Measurements from ENCODE around the gene FBLN2.
"Not testable (repeated sequence)": the region's sequence is repeated elsewhere in the genome, so short reads cannot be mapped to it uniquely, and the experiment has no call there.

FBLN2 gene

GRCh38 chr3:13514639-13515435 is 34.1 kb upstream of the FBLN2 start:
- DNase-seq, result no peak

- DNase-seq, result no peak
These were observed 32.9 kb upstream of the FBLN2 start for GRCh38 chr3:13515786-13516759.

- DNase-seq, result no peak
These were observed 32.2 kb upstream of the FBLN2 start for GRCh38 chr3:13516760-13517135.

DNA sequence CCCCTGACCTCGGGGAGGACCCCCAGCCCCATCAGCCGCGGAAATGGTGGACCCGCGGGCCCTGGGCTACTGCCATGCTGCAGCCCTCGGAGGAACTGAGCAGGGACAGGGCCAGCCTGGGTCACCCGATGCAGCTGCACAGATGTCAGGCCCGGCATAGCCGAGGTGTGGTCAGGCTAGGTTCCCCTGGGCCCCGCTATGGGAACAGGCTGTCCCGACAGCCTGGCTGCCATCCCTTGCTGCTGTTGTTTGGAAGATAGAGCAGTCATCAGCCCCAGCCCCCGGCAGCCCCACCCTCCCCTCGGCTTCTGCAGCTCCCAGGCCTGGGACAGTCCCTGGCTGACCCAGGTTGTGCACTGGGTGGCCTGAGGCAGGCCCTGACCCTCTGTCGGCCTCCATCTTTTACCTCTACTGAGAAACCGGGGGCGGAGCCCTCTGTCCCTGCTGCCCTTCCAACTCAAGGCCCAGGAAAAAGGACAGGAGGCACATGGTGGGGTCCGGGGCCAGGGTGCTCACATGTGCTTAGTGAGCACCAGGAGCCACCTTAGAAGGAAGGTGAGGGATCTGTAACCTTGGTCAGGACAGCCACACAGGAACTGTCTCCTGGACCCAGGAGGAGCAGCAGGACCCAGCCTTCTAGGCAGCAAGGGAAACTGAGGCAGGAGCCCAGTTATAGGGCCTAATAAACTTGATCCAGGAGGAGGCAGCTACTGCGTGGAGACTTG is 31.5 kb upstream of the FBLN2 start:
- DNase-seq, result no peak

- DNase-seq, result no peak
These were observed 30.4 kb upstream of the FBLN2 start for GRCh38 chr3:13518516-13518953.

GRCh38 chr3:13519006-13519791 is 29.7 kb upstream of the FBLN2 start:
- no peak for DNase-seq

GRCh38 chr3:13520326-13520880 is 28.5 kb upstream of the FBLN2 start:
- DNase-seq, result no peak

GRCh38 chr3:13521309-13521708 is 27.6 kb upstream of the FBLN2 start:
- DNase-seq, result no peak

- not testable (repeated sequence) for DNase-seq
These were observed 27.2 kb upstream of the FBLN2 start for GRCh38 chr3:13521749-13522148.

DNA sequence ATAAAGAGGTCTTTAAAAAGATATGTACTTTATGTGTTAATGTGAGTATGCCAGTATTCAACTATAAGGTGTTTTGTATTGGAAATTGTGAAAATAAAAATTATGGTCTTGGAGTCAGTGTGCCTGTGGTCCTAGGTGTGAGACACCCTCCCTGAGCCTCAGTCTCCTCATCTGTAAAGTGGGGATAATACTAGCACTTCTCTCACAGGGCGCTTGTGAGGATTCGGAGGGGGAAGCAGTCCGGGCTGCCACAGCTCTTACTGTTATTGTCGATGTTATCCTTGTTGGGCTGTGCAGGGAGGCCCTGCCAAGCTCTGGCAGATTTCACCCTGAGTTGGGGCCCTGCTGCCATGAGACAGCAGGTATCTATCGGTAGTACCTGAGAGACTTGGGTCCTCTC is 26.7 kb upstream of the FBLN2 start:
- no peak for DNase-seq

GRCh38 chr3:13524979-13525669 is 23.8 kb upstream of the FBLN2 start:
- no peak for DNase-seq

DNA sequence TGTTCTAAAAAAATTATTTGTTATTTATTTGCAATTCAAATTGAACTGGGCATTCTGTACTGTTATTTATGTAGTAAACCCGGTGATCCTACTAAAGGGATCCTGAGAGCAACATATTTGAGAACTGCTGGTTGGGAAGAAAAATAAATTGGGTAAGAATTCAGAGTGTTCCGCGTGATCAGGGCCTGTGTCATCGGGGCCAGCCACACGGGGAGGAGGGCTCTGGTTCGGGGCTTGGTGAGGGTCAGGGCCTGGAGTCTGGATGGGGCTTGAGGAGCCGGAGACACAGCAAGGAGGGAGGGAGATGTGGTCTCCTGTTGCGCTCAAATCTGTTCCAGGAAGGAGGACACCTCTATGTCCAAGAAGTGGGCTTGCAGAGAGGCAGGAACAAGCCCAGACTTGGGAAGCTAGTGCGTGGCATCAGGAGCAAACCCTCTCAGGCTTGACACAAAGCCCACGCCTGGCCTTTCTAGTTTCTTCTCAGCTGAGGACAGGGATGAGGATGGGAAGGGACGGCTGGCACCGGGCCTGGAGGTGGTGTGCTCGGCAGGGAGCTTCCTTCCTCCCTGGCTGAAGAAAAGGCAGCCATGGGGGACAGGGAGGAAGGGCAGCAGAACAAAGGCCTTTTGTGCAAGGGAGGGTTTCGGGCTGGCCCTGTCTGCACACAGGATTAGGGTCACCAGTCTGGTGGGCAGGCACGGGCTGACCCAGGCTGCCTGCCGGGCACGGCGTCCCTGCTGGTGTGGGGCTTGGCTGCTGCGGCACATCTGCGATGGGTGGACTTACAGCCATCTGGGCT is 22.9 kb upstream of the FBLN2 start:
- DNase-seq, result no peak

DNA sequence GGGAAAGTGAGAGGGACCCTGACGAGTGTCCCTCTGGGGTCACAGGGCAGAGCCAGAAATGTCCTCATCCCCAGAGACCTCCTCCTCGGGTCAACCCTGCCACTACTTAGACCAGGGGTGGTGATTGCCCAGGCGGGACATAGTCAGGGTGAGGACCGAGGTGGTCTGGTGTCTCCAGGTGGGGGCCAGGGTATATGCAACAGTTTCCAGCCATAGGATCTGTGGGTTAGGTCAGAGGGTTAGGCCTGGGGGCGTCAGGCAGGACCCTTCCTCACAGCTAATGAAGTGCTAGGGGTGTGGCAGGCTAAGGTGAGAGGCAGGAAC is 22.3 kb upstream of the FBLN2 start:
- no peak for DNase-seq

- DNase-seq, result no peak
These were observed 20.6 kb upstream of the FBLN2 start for GRCh38 chr3:13528217-13528867.

DNA sequence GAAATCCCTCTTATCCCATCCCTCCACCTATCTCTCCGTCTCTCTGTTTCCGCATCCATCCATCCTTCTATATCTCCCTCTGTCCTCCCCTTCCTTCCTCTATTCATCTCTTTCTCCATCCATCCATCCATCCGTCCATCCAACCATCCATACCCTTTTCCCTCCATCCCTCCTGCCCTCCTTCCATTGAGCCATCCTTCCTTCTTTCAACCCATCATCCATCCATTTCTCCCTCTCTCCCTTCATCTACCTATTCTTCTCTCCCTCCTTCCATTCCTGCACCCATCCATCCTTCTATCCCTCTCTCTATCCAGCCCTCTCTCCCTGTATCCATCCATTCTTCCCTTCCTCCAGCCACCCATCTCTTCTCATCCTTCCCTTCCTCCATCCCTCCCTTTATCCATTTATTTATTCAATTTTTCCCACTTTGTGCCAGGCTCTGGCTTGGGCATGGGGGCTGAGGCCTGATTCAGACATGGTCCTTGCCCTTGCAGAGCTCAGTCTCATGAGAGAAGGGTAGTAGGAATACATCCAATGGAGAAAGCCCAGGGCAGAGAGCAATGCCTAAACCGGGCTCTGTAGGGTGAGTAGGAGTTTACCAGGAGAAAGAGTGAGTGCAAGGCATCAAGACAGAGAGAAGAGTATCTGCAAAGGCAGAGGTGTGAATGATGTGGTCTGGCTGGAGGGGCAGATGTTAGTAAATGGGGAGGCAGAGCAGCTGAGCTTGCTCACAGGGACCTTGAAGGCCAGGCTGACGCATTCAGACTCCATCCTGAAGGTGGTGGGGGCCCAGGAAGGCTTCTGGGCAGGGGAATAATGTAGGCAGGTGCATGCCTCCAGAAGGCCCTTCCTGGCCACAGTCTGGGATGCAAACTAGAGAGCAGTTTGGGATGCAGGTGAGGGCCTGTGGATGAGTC is 19.5 kb upstream of the FBLN2 start:
- no peak for DNase-seq

GRCh38 chr3:13530241-13531009 is 18.5 kb upstream of the FBLN2 start:
- DNase-seq, result no peak

DNA sequence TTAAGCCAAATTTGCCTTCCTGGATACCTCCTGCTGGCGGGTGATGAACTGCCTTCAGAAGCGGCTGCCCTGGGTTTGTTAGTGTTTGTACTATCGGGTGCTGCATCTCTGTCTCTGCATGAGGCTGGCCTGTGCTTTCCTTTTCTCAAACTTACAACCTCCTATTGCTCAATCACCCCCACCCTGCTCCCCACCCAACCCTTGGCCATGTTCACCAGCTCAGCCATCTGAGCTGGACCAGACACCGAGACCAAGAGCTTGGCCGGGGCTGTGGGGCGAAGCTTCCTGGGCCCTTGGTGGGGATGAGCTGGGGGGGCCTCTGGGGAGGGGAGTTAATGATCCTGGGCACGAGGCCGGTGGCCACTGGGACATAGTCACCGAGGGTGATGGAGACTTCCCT is 16.8 kb upstream of the FBLN2 start:
- DNase-seq, result no peak

DNA sequence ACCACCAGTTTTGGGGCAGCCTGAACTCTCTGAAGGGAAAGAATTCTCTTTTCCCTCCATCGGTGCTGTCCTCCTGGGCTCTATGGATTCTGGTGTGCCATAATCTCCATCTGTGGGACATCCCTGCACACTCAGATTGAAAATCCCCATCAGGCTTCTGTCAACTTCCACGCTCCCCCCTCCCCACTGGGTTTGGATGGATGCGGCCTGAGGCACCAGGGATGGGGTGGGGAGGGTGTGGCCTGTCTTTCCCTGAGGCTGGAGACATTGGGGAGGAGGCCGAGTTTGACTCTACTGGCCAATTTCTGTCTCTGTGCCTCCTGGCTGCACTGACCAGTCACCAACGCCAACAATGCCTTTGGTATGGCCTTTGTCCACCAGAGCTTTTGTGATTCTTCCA is 16.3 kb upstream of the FBLN2 start:
- no peak for DNase-seq

All from stimulated activated CD8-positive, alpha-beta memory T cell treated with anti-CD3 and anti-CD28 coated beads, Interleukin-4, amount 100 ng/mL, for 48 hours (primary cell).